MM.1S (cell line): ENCODE results near the gene TMEM238L.

ENCODE experiments used
- DNase-seq: peaks from one replicate; pipeline ENCODE4 v3.0.0-alpha.2; 2015
- H2AFZ ChIP-seq: fragments of 300-600 bp; sonication (generic); 2 replicates; pipeline ENCODE4 v1.6.0; 2016; ENCODE audit warnings: antibody characterized with exemption, low read length
- H3F3A ChIP-seq: fragments of 300-600 bp; sonication (generic); 2 replicates; pipeline ENCODE4 v1.6.1; 2016; ENCODE audit warnings: mild to moderate bottlenecking, antibody characterized with exemption, low read length, moderate library complexity, mixed read lengths; ENCODE audit not compliant: insufficient read depth
- H3K27ac ChIP-seq: fragments of 300-600 bp; sonication (generic); 2 replicates; pipeline ENCODE4 v1.5.1; 2016; ENCODE audit warnings: mild to moderate bottlenecking, low read length
- H3K27me3 ChIP-seq: fragments of 300-600 bp; sonication (generic); replicated peaks from 2 replicates; pipeline ENCODE4 v1.6.0; 2016; ENCODE audit warnings: low read length; ENCODE audit not compliant: insufficient read depth
- H3K36me3 ChIP-seq: fragments of 300-600 bp; sonication (generic); replicated peaks from 2 replicates; pipeline ENCODE4 v1.6.1; 2016; ENCODE audit warnings: mild to moderate bottlenecking, low read length, mixed read lengths; ENCODE audit not compliant: insufficient read depth
- H3K4me1 ChIP-seq: fragments of 300-600 bp; sonication (generic); 2 replicates; pipeline ENCODE4 v1.6.1; 2016; ENCODE audit warnings: low read length, mixed read lengths
- H3K4me2 ChIP-seq: fragments of 300-600 bp; sonication (generic); 2 replicates; pipeline ENCODE4 v1.6.0; 2016; ENCODE audit warnings: low read depth, low read length
- H3K4me3 ChIP-seq: fragments of 300-600 bp; sonication (generic); 2 replicates; pipeline ENCODE4 v1.5.1; 2016; ENCODE audit warnings: low read length, mixed read lengths
- H3K79me2 ChIP-seq: fragments of 300-600 bp; sonication (generic); 2 replicates; pipeline ENCODE4 v1.6.1; 2016; ENCODE audit warnings: mixed run types, low read length, mixed read lengths
- H3K9ac ChIP-seq: fragments of 300-600 bp; sonication (generic); 2 replicates; pipeline ENCODE4 v1.6.1; 2016; ENCODE audit warnings: low read length, mixed read lengths
- H3K9me2 ChIP-seq: fragments of 300-600 bp; sonication (generic); replicated peaks from 2 replicates; pipeline ENCODE4 v1.6.1; 2016; ENCODE audit warnings: mild to moderate bottlenecking, low read length, mixed read lengths; ENCODE audit not compliant: insufficient read depth
- H3K9me3 ChIP-seq: fragments of 300-600 bp; sonication (generic); replicated peaks from 2 replicates; pipeline ENCODE4 v1.6.1; 2016; ENCODE audit warnings: mild to moderate bottlenecking, low read length, mixed read lengths; ENCODE audit not compliant: insufficient read depth
- H4K20me1 ChIP-seq: fragments of 300-600 bp; sonication (generic); 2 replicates; pipeline ENCODE4 v1.6.1; 2016; ENCODE audit warnings: mild to moderate bottlenecking, low read length, moderate library complexity, mixed read lengths; ENCODE audit not compliant: insufficient read depth
- EZH2 ChIP-seq: fragments of 300-600 bp; sonication (generic); optimal IDR thresholded peaks from 2 replicates; pipeline ENCODE3; 2017; ENCODE audit warnings: low read depth, mild to moderate bottlenecking, antibody characterized with exemption, low read length, mixed read lengths
- EZH2phosphoT487 ChIP-seq: fragments of 300-600 bp; sonication (generic); IDR thresholded peaks from 2 replicates; pipeline ENCODE4 v1.6.1; 2018; ENCODE audit warnings: antibody characterized with exemption, low read length
- TF ChIP-seq, protein P1 (sequence below): fragments of 300-600 bp; sonication (generic); IDR thresholded peaks from 2 replicates; pipeline ENCODE4 v1.5.1; 2016; ENCODE audit warnings: antibody characterized with exemption, low read length, mixed read lengths

TMEM238L gene

GRCh38 chr17:10806545-10807262, 2.8 kb upstream of the TMEM238L start:
- Histone ChIP-seq H3K4me2 (no peak overlapping the region), H3K4me1 (no peaks in the 10 kb centered on the region), H3K27me3 (0 out of 2 replicates have a peak, but pooled peaks cover 4% of the 10 kb centered on the region), H3F3A (no peaks in the 10 kb centered on the region), H3K4me3 (no peak overlapping the region), H4K20me1 (no peaks in the 10 kb centered on the region), H3K9me2 (no peaks in the 10 kb centered on the region), H3K36me3 (no peaks in the 10 kb centered on the region), H3K9me3 (no peaks in the 10 kb centered on the region), H3K9ac (no peak overlapping the region), H3K27ac (no peak overlapping the region), H3K79me2 (no peaks in the 10 kb centered on the region), H2AFZ (no peak overlapping the region)
- TF ChIP-seq EZH2 = no peak
- no peak for TF ChIP-seq EZH2phosphoT487
- TF ChIP-seq, protein P1, sequence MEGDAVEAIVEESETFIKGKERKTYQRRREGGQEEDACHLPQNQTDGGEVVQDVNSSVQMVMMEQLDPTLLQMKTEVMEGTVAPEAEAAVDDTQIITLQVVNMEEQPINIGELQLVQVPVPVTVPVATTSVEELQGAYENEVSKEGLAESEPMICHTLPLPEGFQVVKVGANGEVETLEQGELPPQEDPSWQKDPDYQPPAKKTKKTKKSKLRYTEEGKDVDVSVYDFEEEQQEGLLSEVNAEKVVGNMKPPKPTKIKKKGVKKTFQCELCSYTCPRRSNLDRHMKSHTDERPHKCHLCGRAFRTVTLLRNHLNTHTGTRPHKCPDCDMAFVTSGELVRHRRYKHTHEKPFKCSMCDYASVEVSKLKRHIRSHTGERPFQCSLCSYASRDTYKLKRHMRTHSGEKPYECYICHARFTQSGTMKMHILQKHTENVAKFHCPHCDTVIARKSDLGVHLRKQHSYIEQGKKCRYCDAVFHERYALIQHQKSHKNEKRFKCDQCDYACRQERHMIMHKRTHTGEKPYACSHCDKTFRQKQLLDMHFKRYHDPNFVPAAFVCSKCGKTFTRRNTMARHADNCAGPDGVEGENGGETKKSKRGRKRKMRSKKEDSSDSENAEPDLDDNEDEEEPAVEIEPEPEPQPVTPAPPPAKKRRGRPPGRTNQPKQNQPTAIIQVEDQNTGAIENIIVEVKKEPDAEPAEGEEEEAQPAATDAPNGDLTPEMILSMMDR = no peak
- no peak for DNase-seq

DNA sequence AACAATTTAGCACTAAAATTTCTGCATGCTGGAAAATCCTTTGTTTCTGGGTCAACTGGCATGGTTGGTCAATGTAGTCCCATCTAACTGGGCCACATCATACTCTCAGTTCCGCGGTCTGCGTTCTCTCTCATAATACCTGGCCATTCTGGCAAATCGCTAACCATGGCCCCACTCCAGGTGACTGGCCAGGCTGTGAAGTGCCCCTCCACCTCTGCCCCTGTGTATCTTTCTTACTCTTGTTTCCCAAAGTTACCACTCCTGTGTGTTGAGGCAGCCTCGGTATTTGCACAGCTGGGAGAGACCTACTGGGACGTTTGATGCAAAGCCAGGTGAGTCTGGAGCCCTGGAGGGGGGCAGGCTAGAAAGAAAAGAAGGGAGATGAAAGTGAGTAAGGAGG, 2.0 kb upstream of the TMEM238L start:
- TF ChIP-seq, protein P1 = no peak
- TF ChIP-seq EZH2phosphoT487 (no peak), EZH2 (no peak)
- no peaks in the 10 kb centered on the region for H3K9me2 ChIP-seq
- H3K36me3 ChIP-seq = no peaks in the 10 kb centered on the region
- H3K4me2 ChIP-seq = no peak overlapping the region
- no peak overlapping the region for H3K9ac ChIP-seq
- no peaks in the 10 kb centered on the region for H3K9me3 ChIP-seq
- DNase-seq = no peak
- H3K4me1 ChIP-seq = no peaks in the 10 kb centered on the region
- H3F3A ChIP-seq = no peaks in the 10 kb centered on the region
- H3K79me2 ChIP-seq = no peaks in the 10 kb centered on the region
- H2AFZ ChIP-seq = no peak overlapping the region
- no peak overlapping the region for H3K4me3 ChIP-seq
- H4K20me1 ChIP-seq = no peaks in the 10 kb centered on the region
- no peak overlapping the region for H3K27ac ChIP-seq
- no peaks in the 10 kb centered on the region for H3K27me3 ChIP-seq

- no peak for TF ChIP-seq EZH2
- no peak for TF ChIP-seq EZH2phosphoT487
- TF ChIP-seq, protein P1 = no peak
- H3F3A ChIP-seq = no peaks in the 10 kb centered on the region
- H4K20me1 ChIP-seq = no peaks in the 10 kb centered on the region
Measured at GRCh38 chr17:10804546-10804945, 647 bp upstream of the TMEM238L start.

More at GRCh38 chr17:10804546-10804945, 647 bp upstream of the TMEM238L start:
- Histone ChIP-seq H3K4me1 (no peaks in the 10 kb centered on the region), H3K9me3 (no peaks in the 10 kb centered on the region), H3K27ac (no peak overlapping the region), H2AFZ (no peak overlapping the region), H3K79me2 (no peaks in the 10 kb centered on the region), H3K4me3 (no peak overlapping the region), H3K27me3 (no peaks in the 10 kb centered on the region), H3K36me3 (no peaks in the 10 kb centered on the region), H3K9ac (no peak overlapping the region), H3K9me2 (no peaks in the 10 kb centered on the region), H3K4me2 (no peak overlapping the region)
- no peak for DNase-seq
